PC-3 (cell line): Measurements from ENCODE around the gene POLR2H. TPM values are rescaled to one million over a fixed set of nuclear protein-coding genes. Genes with fewer than 3 reads are reported as not detected.

Experiments
- ATAC-seq: fragments of 200-7000 bp; cut with Tn5 transposase; 2 replicates; pipeline ENCODE4 v1.9.1; 2020; ENCODE audit warnings: mild to moderate bottlenecking, moderate library complexity
- Bru-seq: library from RNA; stranded (reverse); fragments of 400-500 nt; gene quantifications from one replicate; lab custom pipeline; 2021; lab: Mats Ljungman, UMichigan
- BruChase-seq, 2 experiments: library from RNA; stranded (reverse); fragments of 400-500 nt; gene quantifications; one replicate each; lab custom pipeline; 2021; lab: Mats Ljungman, UMichigan
- BruUV-seq: library from RNA; stranded (reverse); fragments of 400-500 nt; replicated peaks from 2 replicates; lab custom pipeline; 2021; lab: Mats Ljungman, UMichigan
- CTCF ChIA-PET: fragments of 300-600 bp; sonication (Branson Sonifier 250); formaldehyde crosslinking; loops from one replicate; lab custom pipeline; 2022; ENCODE audit warnings: antibody characterized with exemption; lab: Charles Lee
- POLR2A ChIA-PET: fragments of 300-600 bp; sonication (Branson Sonifier 250); formaldehyde crosslinking; loops from one replicate; lab custom pipeline; 2022; ENCODE audit warnings: antibody characterized with exemption; ENCODE audit not compliant: unreplicated experiment; lab: Charles Lee
- DNase-seq: peaks from one replicate; pipeline ENCODE4 v3.0.0-alpha.2; 2015
- H2AFZ ChIP-seq: fragments of 300-600 bp; sonication (generic); 2 replicates; pipeline ENCODE4 v1.6.0; 2016; ENCODE audit warnings: antibody characterized with exemption, low read length
- H3F3A ChIP-seq: fragments of 300-600 bp; sonication (generic); one replicate; pipeline ENCODE4 v1.6.0; 2017; ENCODE audit warnings: antibody characterized with exemption, low read length, control low read depth, mild to moderate bottlenecking; ENCODE audit not compliant: unreplicated experiment
- H3K27ac ChIP-seq: fragments of 300-600 bp; sonication (generic); 2 replicates; pipeline ENCODE4 v1.5.1; 2016; ENCODE audit warnings: mild to moderate bottlenecking, low read length
- H3K27me3 ChIP-seq: fragments of 300-600 bp; sonication (generic); 2 replicates; pipeline ENCODE4 v1.6.1; 2016; ENCODE audit warnings: low read length, mixed read lengths
- H3K36me3 ChIP-seq: fragments of 300-600 bp; sonication (generic); 2 replicates; pipeline ENCODE4 v1.6.1; 2016; ENCODE audit warnings: low read depth, mixed run types, low read length, mixed read lengths
- H3K4me1 ChIP-seq: fragments of 300-600 bp; sonication (generic); 2 replicates; pipeline ENCODE4 v1.5.1; 2016; ENCODE audit warnings: low read length; ENCODE audit not compliant: insufficient read depth
- H3K4me2 ChIP-seq: fragments of 300-600 bp; sonication (generic); 2 replicates; pipeline ENCODE4 v1.6.0; 2016; ENCODE audit warnings: low read length
- H3K4me3 ChIP-seq: fragments of 300-600 bp; sonication (generic); 2 replicates; pipeline ENCODE4 v1.5.1; 2016; ENCODE audit warnings: mild to moderate bottlenecking, low read length, mixed read lengths
- H3K79me2 ChIP-seq: fragments of 300-600 bp; sonication (generic); 2 replicates; pipeline ENCODE4 v1.6.1; 2017; ENCODE audit warnings: low read length, mixed read lengths
- H3K9ac ChIP-seq: fragments of 300-600 bp; sonication (generic); 2 replicates; pipeline ENCODE4 v1.6.0; 2016; ENCODE audit warnings: mild to moderate bottlenecking, low read length
- H3K9me2 ChIP-seq: fragments of 300-600 bp; sonication (generic); replicated peaks from 2 replicates; pipeline ENCODE4 v1.6.1; 2016; ENCODE audit warnings: mixed run types, low read length, mixed read lengths
- H3K9me3 ChIP-seq: fragments of 300-600 bp; sonication (generic); 2 replicates; pipeline ENCODE4 v1.6.1; 2016; ENCODE audit warnings: low read length, mixed read lengths
- H4K20me1 ChIP-seq: fragments of 300-600 bp; sonication (generic); 2 replicates; pipeline ENCODE4 v1.6.1; 2016; ENCODE audit warnings: low read length, mixed read lengths
- CTCF ChIP-seq: fragments of 300-600 bp; sonication (generic); conservative IDR thresholded peaks from 2 replicates; pipeline ENCODE4 v1.5.1; 2017; ENCODE audit warnings: antibody characterized with exemption, low read depth, mild to moderate bottlenecking, low read length
- EZH2 ChIP-seq: fragments of 300-600 bp; sonication (generic); IDR thresholded peaks from one replicate; pipeline ENCODE4 v1.6.1; 2017; ENCODE audit warnings: antibody characterized with exemption, mild to moderate bottlenecking, low read length; ENCODE audit not compliant: unreplicated experiment
- EZH2phosphoT487 ChIP-seq: fragments of 300-600 bp; sonication (generic); IDR thresholded peaks from 2 replicates; pipeline ENCODE4 v1.6.1; 2018; ENCODE audit warnings: mild to moderate bottlenecking, antibody characterized with exemption, low read length, borderline replicate concordance
- intact Hi-C: fragments of 100-400 bp; cut with micrococcal nuclease; formaldehyde crosslinking; loops from 2 replicates; pipeline ENCODE4 v1.9.0; 2023
- long read RNA-seq: library from polyadenylated mRNA; unstranded; transcript quantifications from one replicate; pipeline ENCODE4 v2.0.0, GENCODE V29; 2021; ENCODE audit not compliant: unreplicated experiment
- total RNA-seq: library from RNA; depleted of rRNA; stranded (reverse); fragments of >200 nt; gene quantifications from 2 replicates; pipeline ENCODE4 v1.2.3, GENCODE V29; 2014; rRNA removed

The POLR2H gene
- total RNA-seq, result 184 and 193 TPM in 2 replicates
- percentile 91 among the genes with signal in this experiment for Bru-seq, nascent RNA
- percentile 98 among the genes with signal in this experiment for BruChase-seq, experiment 1, labeled RNA remaining after a 6-hour chase
- BruChase-seq, experiment 2, labeled RNA remaining after a 2-hour chase, result percentile 96 among the genes with signal in this experiment
- long read RNA-seq, transcript POLR2H-208 (6 exons, 1,802 nt), result major isoform, 11 of 106 reads
- long read RNA-seq, partial matches to known transcripts, result 68 of 106 reads
- long read RNA-seq, other reads (novel, unspliced or antisense), result 17 of 106 reads

- peak within 1 kb of the TSS; percentile 85 for H3K4me2 ChIP-seq
- intact Hi-C loops, result no loop called here
- peak within 1 kb of the TSS; percentile 84 for H2AFZ ChIP-seq
- H3K27me3 ChIP-seq, result no peaks in the 10 kb centered on the region
- no peaks in the 10 kb centered on the region for H3F3A ChIP-seq
- peak within 1 kb of the TSS; percentile 84 for H3K4me3 ChIP-seq
- DNase-seq, result peak; percentile 63
- peak within 1 kb of the TSS; percentile 94 for H3K27ac ChIP-seq
- H3K36me3 ChIP-seq, result peaks cover 10% of the 10 kb centered on the region
- ChIA-PET CTCF (interaction anchor here (1.2 kb wide), 1 partner anchor 10 kb away, joined by 4 read pairs; no protein-coding TSS in a partner anchor), POLR2A (interaction anchor here (0.5 kb wide), 1 partner anchor 1282 kb away, joined by 13 read pairs; no protein-coding TSS in a partner anchor)
- ATAC-seq, result peak; percentile 49
- H4K20me1 ChIP-seq, result peaks cover 10% of the 10 kb centered on the region
- H3K9ac ChIP-seq, result peak within 1 kb of the TSS; percentile 92
- H3K4me1 ChIP-seq, result peaks cover 21% of the 10 kb centered on the region
- BruUV-seq, result no TSS peak
- H3K9me3 ChIP-seq, result no peaks in the 10 kb centered on the region
- no peaks in the 10 kb centered on the region for H3K9me2 ChIP-seq
- peaks cover 38% of the 10 kb centered on the region for H3K79me2 ChIP-seq
- no peak for TF ChIP-seq CTCF
- no peak for TF ChIP-seq EZH2phosphoT487
- TF ChIP-seq EZH2, result no peak
These were observed at the start of gene POLR2H, which contains the start of gene CLCN2 for GRCh38 chr3:184361532-184361931. Gene POLR2H, plus strand, starts transcription at chr3:184361710. Its CDS starts 1,783 bp downstream, at chr3:184363493. Gene CLCN2, minus strand, starts transcription at chr3:184361605. Its CDS starts 126 bp downstream, at chr3:184361479.

- H3K36me3 ChIP-seq, result peaks cover 25% of the 10 kb centered on the region
- DNase-seq, result peak; percentile 95
These were observed 47.2 kb upstream of the POLR2H start, which contains the start of gene EIF4G1 for GRCh38 chr3:184314363-184314699. Gene EIF4G1, plus strand, starts transcription at chr3:184314606. Its CDS starts 1,191 bp downstream, at chr3:184315797.

More at GRCh38 chr3:184314363-184314699, 47.2 kb upstream of the POLR2H start, which contains the start of gene EIF4G1:
- Histone ChIP-seq H3K79me2 (peaks cover 47% of the 10 kb centered on the region), H2AFZ (peak within 1 kb of the TSS; percentile 84), H3K27ac (peak within 1 kb of the TSS; percentile 90), H3K4me3 (peak within 1 kb of the TSS; percentile 100), H3K9me2 (no peaks in the 10 kb centered on the region), H3F3A (peaks cover 8% of the 10 kb centered on the region), H3K9me3 (no peaks in the 10 kb centered on the region), H3K4me1 (peaks cover 30% of the 10 kb centered on the region), H3K4me2 (peak within 1 kb of the TSS; percentile 96), H3K9ac (peak within 1 kb of the TSS; percentile 100), H4K20me1 (peaks cover 41% of the 10 kb centered on the region), H3K27me3 (no peaks in the 10 kb centered on the region)
- POLR2A ChIA-PET, result no interaction called here
- CTCF ChIA-PET, result no interaction called here
- BruUV-seq, result no TSS peak
- TF ChIP-seq CTCF, result no peak
- TF ChIP-seq EZH2, result no peak
- no peak for TF ChIP-seq EZH2phosphoT487
- ATAC-seq, result peak; percentile 72
- intact Hi-C loops, result loop anchor here (1.0 to 5.0 kb wide), 3 partner anchors 15 to 33 kb away; partner anchors contain the start of gene PSMD2
